DMS53 treated with DMSO at 0.1 percent for 48 hours (cell line): ENCODE results near the gene MLANA.
A peak's percentile ranks its signal among the peaks of the same experiment; 100 is the strongest.

Experiments
- DNase-seq: peaks from one replicate; lab custom pipeline; 2025; ENCODE audit not compliant: unreplicated experiment; lab: John Stamatoyannopoulos, UW

MLANA gene, protein sequence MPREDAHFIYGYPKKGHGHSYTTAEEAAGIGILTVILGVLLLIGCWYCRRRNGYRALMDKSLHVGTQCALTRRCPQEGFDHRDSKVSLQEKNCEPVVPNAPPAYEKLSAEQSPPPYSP

DNA sequence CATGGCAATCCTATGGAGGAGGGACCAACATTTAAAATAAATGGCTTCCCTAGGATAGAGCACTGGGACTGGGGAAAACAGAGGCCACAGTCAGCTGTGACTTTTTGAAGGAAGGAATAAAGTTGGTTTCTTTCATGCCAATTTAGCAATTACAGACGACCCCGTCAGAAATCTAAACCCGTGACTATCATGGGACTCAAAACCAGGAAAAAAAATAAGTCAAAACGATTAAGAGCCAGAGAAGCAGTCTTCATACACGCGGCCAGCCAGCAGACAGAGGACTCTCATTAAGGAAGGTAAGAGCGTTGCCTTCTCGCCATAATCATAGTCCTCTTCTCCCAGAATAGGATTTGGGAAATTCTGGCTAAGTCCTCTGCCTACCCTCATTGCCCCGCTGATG lies at the start of gene MLANA:
MLANA (plus strand) TSS at position 249 of the 400 bp plus-strand sequence. CDS start 1,586 bp downstream, outside the sequence.
- no peak for DNase-seq

DNA sequence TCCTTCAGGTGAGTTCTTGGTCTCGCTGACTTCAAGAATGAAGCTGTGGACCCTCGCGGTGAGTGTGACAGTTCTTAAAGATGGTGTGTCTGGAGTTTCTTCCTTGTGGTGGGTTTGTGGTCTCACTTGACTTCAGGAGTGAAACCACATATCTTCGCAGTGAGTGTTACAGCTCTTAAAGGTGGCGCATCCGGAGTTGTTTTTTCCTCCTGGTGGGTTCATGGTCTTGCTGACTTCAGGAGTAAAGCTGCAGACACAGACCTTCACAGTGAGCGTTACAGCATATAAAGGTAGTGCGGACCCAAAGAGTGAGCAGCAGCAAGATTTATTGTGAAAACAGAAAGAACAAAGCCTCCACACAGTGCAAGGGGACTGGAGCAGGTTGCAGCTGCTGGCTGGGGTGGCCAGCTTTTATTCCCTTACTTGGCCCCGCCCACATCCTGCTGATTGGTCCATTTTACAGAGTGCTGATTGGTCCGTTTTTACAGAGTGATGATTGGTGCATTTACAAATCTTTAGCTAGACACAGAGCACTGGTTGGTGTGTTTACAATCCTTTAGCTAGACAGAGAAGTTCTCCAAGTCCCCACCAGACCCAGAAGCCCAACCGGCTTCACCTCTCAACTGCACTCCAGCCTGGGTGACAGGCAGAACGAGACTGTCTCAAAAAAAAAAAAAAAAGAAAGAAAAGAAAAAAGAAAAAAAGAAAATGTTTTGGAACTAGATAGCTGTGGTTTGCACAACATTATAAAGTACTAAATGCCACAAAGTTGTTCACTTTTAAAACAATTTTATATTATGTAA lies 48.7 kb upstream of the MLANA start:
- no peak for DNase-seq

DNA sequence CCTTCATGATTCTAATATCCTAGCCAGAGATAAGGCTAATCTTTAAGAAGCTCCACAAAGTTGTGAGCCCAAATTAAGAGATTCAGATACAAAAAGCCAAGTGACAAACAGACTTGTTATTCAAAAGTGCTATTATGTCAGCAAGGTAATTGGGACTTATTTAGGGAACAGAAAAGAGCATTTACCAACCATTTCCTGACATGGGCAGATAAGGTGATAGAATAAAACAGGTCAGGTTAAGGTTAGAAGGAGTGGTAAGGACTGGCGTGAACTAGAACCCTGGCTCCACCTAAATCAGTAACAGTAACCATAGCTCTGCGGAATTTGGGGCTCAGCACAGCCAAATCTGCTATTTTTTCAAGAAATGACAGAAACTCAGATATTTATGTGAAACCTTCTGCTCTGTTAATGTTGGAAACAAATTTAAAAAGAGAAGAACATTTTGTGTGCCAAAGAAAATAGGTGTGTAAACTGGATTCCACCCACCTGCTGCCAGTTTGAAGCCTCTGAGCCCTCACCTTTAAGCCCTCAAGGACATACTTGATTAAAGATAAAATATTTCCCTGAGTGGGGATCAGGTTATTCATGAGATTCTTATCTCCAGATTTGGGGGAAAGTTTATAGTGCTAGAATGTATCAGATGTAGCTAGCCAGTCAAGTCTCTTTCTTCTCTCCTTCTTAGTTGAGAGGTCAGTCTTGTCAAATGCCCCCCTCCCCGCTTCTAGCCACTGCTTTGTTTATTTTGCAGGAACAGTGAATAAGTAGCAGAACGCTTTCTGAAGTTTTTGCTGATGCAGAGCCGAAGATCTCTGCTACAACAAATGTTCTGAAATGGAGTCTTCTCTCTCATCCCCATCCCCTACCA lies 47.5 kb upstream of the MLANA start:
- no peak for DNase-seq

DNA sequence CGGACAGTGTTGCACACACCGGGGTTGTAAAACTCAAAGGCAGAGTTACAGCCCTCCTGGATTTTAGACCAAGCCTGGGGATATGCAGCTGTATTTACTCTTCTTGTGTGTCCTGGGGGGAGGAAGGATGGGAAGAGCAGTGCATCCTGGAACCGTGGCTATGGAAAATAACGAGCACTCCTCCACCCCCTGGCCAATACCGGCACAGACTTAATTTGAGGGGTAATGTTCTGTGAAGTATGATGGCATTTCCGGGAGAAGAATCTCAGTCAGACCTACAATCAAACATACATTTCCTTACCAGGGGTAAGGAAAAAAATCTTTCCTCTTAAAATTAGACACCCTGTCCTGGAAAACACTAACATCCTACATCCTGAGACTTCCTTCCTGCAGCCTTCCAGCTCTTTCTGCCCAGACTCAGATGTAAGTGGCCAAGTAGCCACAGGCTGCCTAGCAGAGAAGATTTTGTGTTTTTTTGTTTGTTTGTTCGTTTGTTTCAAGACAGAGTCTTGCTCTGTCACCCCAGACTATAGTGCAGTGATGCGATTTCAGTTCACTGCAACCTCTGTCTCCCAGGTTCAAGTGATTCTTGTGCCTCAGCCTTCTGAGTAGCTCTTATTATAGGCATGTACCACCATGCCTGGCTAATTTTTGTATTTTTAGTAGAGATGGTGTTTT lies 46.8 kb upstream of the MLANA start:
- peak; percentile 86 for DNase-seq

DNA sequence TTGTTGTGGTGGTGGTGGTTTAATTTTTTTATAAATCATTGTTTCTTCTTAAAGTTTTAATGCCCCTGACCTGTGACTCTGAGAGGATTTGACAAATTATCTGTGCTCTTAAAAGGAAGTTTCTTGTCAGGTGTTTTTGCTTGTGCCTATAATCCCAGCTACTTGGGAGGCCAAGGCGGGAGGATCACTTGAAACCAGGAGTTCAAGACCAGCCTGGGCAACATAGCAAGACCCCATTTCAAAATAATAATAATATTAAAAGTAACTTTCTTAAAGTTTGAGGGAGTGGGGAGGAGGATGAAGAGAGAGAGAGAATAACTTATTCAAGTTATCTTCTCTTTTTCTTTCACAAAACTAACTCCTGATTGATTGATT lies 45.5 kb upstream of the MLANA start:
- no peak for DNase-seq

DNA sequence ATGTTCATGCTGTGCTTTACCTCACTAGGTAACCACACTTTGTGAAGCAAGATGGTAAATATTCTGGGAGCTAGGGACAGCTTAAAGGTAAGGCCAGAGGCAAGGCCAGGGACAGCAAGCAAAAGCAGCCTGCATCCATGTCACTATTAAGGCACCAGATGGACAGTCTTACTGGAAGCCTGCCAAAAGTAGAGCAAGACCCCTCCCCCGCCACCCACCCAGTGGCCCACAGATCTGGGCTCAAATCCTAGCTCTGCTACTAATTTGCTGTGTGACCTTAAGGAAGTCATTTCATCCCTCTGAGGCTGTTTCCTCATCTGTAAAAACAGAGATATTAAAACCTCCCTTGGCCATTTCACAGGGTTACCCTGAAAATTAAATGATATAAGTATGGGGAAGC lies 44.6 kb upstream of the MLANA start:
- no peak for DNase-seq

DNA sequence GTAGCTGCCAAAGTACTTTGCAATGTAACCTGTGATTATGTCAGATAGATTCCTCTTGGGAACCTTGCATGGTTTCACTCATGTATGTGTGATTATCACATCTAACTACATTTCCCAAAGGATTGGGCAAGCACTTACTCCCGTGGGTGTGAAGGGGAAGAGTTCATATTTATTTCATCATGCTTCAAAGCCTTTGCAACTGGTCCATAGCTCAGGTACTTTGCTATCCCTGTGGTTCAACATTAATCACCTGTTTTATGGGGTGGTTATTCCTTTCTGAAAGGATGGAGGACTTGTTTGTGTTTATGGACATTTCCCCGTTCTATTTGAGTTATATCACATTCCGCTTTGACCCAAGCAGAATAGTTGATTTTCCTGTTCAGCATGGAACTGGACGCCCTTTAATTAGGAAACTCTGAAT lies 44.2 kb upstream of the MLANA start:
- DNase-seq = no peak

GRCh38 chr9:5848372-5848882 lies 42.3 kb upstream of the MLANA start:
- no peak for DNase-seq

DNA sequence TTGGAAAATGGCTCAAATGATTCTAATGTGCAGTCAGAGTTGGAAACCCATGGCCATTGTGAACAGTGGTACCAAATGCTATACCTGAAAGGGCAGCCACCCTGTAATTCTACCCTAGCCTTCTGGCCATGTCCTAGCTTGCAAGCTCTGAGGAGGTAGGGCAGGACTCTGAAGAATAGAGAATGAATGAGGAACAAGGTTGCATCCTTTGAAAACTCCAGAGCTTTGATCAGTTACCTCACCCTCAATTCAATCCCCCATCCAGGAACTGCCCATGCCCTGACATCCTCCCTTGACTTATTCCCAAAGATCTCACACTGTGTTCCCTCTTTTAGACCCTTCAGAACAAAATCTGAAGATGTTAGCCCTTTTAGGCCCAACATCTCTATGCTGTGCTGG lies 40.0 kb upstream of the MLANA start:
- no peak for DNase-seq

DNA sequence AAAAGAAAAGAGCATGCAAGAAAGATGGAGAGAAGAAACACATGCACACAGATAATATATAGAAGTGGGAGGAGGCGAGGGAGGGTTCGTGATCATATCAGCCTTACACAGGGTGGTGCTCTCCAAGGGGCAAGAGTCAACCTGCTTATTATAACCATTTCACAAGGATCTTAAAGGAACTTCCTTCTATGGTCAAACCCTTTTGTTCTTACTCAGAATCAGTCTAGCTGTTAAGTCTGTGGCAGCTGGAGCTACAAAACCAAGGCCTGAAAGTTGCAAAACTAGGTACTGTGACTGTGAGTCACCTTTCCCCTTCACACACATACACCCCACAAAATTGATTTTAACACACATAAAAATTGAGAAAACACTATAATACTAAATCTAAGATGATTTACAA lies 39.2 kb upstream of the MLANA start:
- no peak for DNase-seq

GRCh38 chr9:5852987-5853386 lies 37.7 kb upstream of the MLANA start:
- DNase-seq = no peak

- DNase-seq = no peak
Observed at GRCh38 chr9:5853617-5854016, 37.1 kb upstream of the MLANA start.

GRCh38 chr9:5854063-5854790 lies 36.5 kb upstream of the MLANA start:
- DNase-seq = no peak

DNA sequence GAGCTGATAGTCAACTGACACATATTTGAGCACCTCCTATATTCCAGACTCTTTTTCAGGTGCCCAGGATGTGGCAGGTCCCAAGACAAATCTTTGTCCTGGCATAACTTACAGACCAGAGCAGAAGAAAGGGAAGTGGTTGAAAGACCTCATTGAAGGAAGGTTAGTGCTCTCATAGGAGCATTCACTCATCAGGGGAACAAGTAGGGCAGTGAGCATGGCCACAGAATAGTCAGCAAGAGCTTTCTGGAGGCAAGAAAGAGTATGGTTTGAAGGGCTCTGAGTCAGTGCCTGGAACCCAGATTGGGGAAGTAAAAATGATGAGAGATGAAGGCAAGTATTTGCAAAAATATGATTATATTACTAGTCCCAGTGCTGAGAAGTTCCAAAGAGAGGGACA lies 32.8 kb upstream of the MLANA start:
- DNase-seq = no peak

GRCh38 chr9:5858833-5859232 lies 31.9 kb upstream of the MLANA start:
- no peak for DNase-seq

- DNase-seq = no peak
Observed at GRCh38 chr9:5863092-5863746, 27.5 kb upstream of the MLANA start.

DNA sequence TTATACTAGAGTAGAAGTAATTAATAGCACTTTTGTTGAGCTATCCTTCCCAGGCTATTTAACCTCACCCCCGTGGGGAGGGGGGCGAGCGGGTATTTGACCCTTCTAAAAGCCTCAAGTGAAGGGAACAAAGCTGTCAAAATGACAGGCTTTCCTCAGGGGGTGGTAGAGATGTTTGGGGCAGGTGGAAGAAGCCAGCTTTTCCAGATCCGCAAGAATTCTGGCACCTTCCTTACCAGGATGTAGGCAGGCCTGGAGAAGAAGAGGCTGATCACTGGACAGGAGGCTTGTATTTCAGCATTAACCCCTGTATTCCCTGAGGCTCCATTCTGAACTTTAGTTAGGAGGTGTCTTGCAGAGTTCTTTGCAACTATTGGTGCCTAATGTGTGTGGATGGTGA lies 26.2 kb upstream of the MLANA start:
- no peak for DNase-seq

DNA sequence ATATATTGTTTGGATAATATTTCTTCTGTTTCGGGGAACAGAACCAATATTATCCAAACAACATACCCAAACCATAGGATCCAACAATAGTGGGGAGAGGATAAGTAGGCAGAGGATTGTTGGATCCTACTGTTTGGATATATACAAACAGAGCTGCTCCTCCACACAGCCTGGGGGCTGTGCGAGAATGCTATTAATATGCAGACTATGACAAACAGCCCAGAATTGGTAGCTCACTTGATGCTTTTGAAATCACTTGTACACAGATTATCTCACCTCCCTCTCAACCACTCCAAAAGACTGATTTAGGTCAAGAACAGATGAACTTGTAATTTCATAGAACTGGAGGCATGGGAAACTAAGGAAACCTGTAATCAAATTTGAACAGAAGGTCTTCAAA lies 24.4 kb upstream of the MLANA start:
- DNase-seq = no peak

- no peak for DNase-seq
Observed at GRCh38 chr9:5866685-5867084, 24.0 kb upstream of the MLANA start.

DNA sequence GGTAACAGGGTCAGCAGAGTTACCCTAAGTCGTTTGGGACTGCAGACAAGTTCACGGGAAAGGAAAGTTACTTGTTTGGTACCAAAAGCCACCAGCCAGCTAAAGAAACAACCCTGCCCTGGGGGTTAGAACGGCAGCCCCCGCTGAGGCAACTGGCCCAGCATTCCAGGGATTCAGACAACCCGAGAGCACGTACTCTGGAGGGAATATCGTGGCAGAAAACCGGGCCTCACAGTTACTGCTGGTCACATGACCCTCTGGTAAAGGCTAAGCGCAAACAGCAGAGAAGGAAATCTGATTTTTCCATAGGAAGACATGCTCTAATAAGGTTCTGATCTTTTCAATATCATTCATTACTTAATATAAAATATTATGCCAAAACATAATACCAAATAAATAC lies 22.5 kb upstream of the MLANA start:
- DNase-seq = no peak
